H9 (cell line): ENCODE data around the gene KCTD12. TPM values are rescaled to one million over a fixed set of nuclear protein-coding genes. Genes with fewer than 3 reads are reported as not detected.

ENCODE experiments used
- DNase-seq: peaks from one replicate; pipeline ENCODE4 v3.0.0-alpha.2; 2017
- H2AFZ ChIP-seq: one replicate; pipeline ENCODE4 v1.6.1; 2013; ENCODE audit warnings: mild to moderate bottlenecking, low read length, control low read depth, moderate library complexity
- H2AK5ac ChIP-seq: 2 replicates; pipeline ENCODE4 v1.6.1; 2013; ENCODE audit warnings: low read length, control low read depth, mixed read lengths; ENCODE audit not compliant: insufficient read length
- H2BK120ac ChIP-seq: one replicate; pipeline ENCODE4 v1.6.1; 2013; ENCODE audit warnings: low read depth, mild to moderate bottlenecking, low read length, control low read depth, inconsistent platforms; ENCODE audit not compliant: poor library complexity, severe bottlenecking
- H2BK12ac ChIP-seq: 2 replicates; pipeline ENCODE4 v1.6.1; 2013; ENCODE audit warnings: low read length, control low read depth, mixed read lengths, low read depth; ENCODE audit not compliant: insufficient read length
- H2BK15ac ChIP-seq: 2 replicates; pipeline ENCODE4 v1.6.1; 2013; ENCODE audit warnings: low read depth, low read length, control low read depth
- H2BK20ac ChIP-seq: one replicate; pipeline ENCODE4 v1.6.1; 2013; ENCODE audit warnings: low read depth, mild to moderate bottlenecking, low read length, control low read depth, inconsistent platforms; ENCODE audit not compliant: poor library complexity, severe bottlenecking
- H2BK5ac ChIP-seq: 2 replicates; pipeline ENCODE4 v1.6.1; 2013; ENCODE audit warnings: low read length, control low read depth, mixed read lengths; ENCODE audit not compliant: insufficient read length
- H3K14ac ChIP-seq: 2 replicates; pipeline ENCODE4 v1.6.1; 2013; ENCODE audit warnings: low read length, control low read depth; ENCODE audit not compliant: insufficient read depth
- H3K18ac ChIP-seq: 2 replicates; pipeline ENCODE4 v1.6.1; 2013; ENCODE audit warnings: low read depth, mild to moderate bottlenecking, mixed read lengths, low read length, control low read depth; ENCODE audit not compliant: insufficient read length
- H3K23ac ChIP-seq: 2 replicates; pipeline ENCODE4 v1.6.1; 2013; ENCODE audit warnings: low read length, control low read depth, mixed read lengths, low read depth; ENCODE audit not compliant: insufficient read length
- H3K23me2 ChIP-seq: 2 replicates; pipeline ENCODE4 v1.6.1; 2013; ENCODE audit warnings: low read depth, mild to moderate bottlenecking, mixed read lengths, low read length, control low read depth; ENCODE audit not compliant: insufficient read length, poor library complexity, severe bottlenecking
- H3K27ac ChIP-seq: 2 replicates; pipeline ENCODE4 v1.5.1; 2013; ENCODE audit warnings: low read length, control low read depth, mixed read lengths, low read depth; ENCODE audit not compliant: insufficient read length
- H3K27me3 ChIP-seq: 2 replicates; pipeline ENCODE4 v1.6.1; 2013; ENCODE audit warnings: low read length, control low read depth, inconsistent platforms; ENCODE audit not compliant: insufficient read depth
- H3K4ac ChIP-seq: 2 replicates; pipeline ENCODE4 v1.6.1; 2013; ENCODE audit warnings: low read depth, mild to moderate bottlenecking, control low read depth, inconsistent platforms, low read length, moderate library complexity
- H3K4me1 ChIP-seq: 2 replicates; pipeline ENCODE4 v1.6.1; 2013; ENCODE audit warnings: low read length, control low read depth, inconsistent platforms; ENCODE audit not compliant: insufficient read depth
- H3K4me2 ChIP-seq: 2 replicates; pipeline ENCODE4 v1.6.1; 2013; ENCODE audit warnings: low read length, control low read depth, mixed read lengths; ENCODE audit not compliant: insufficient read length, insufficient read depth
- H3K56ac ChIP-seq: 2 replicates; pipeline ENCODE4 v1.6.1; 2013; ENCODE audit warnings: low read depth, mild to moderate bottlenecking, mixed read lengths, low read length, control low read depth; ENCODE audit not compliant: insufficient read length
- H3K79me1 ChIP-seq: 2 replicates; pipeline ENCODE4 v1.6.1; 2013; ENCODE audit warnings: low read depth, mild to moderate bottlenecking, moderate library complexity, low read length, control low read depth, inconsistent platforms; ENCODE audit not compliant: insufficient read depth, poor library complexity, severe bottlenecking
- H3K79me2 ChIP-seq: 2 replicates; pipeline ENCODE4 v1.6.1; 2013; ENCODE audit warnings: low read length, control low read depth, inconsistent platforms; ENCODE audit not compliant: insufficient read depth
- H3K9ac ChIP-seq: 2 replicates; pipeline ENCODE4 v1.6.1; 2013; ENCODE audit warnings: low read length, control low read depth, mixed read lengths; ENCODE audit not compliant: insufficient read length; ENCODE audit errors: extremely low read depth
- H3K9me3 ChIP-seq: one replicate; pipeline ENCODE4 v1.6.1; 2013; ENCODE audit warnings: low read depth, low read length, inconsistent platforms; ENCODE audit not compliant: control insufficient read depth
- H3T11ph ChIP-seq: one replicate; pipeline ENCODE4 v1.6.1; 2013; ENCODE audit warnings: mild to moderate bottlenecking, low read length, control low read depth, inconsistent platforms
- H4K20me1 ChIP-seq: one replicate; pipeline ENCODE4 v1.6.1; 2013; ENCODE audit not compliant: control insufficient read depth, insufficient read length, insufficient read depth
- H4K5ac ChIP-seq: 2 replicates; pipeline ENCODE4 v1.6.1; 2013; ENCODE audit warnings: low read depth, mild to moderate bottlenecking, mixed read lengths, low read length, control low read depth; ENCODE audit not compliant: insufficient read length
- H4K8ac ChIP-seq: replicated peaks from 2 replicates; pipeline ENCODE4 v1.6.1; 2013; ENCODE audit warnings: low read length, control low read depth, mixed read lengths, low read depth; ENCODE audit not compliant: insufficient read length
- H4K91ac ChIP-seq: 2 replicates; pipeline ENCODE4 v1.6.1; 2013; ENCODE audit warnings: low read depth, mild to moderate bottlenecking, moderate library complexity, mixed read lengths, low read length, control low read depth; ENCODE audit not compliant: insufficient read length
- H3K27ac Mint-ChIP-seq, 3 experiments: 2 replicates in 2 of 3; 3 replicates in 1 of 3; pipeline ENCODE4 v1.8.0; 2020 to 2021; ENCODE audit warnings: mixed read lengths in 3 of 3, mild to moderate bottlenecking in 1 of 3, moderate library complexity in 1 of 3
- H3K27me3 Mint-ChIP-seq: 2 replicates; pipeline ENCODE4 v1.8.0; 2021; ENCODE audit warnings: low read depth, mild to moderate bottlenecking, moderate library complexity, mixed read lengths
- H3K36me3 Mint-ChIP-seq, 3 experiments: 2 replicates in 2 of 3; 3 replicates in 1 of 3; pipeline ENCODE4 v1.8.0; 2020 to 2021; ENCODE audit warnings: low read depth in 3 of 3, mixed read lengths in 3 of 3; ENCODE audit not compliant: insufficient read depth in 1 of 3
- H3K4me1 Mint-ChIP-seq, 2 experiments: 2 replicates each; pipeline ENCODE4 v1.8.0; 2020; ENCODE audit warnings: mixed read lengths in 2 of 2
- H3K4me3 Mint-ChIP-seq, 2 experiments: 2 replicates in 1 of 2; 3 replicates in 1 of 2; pipeline ENCODE4 v1.8.0; 2020 to 2021; ENCODE audit warnings: mild to moderate bottlenecking in 2 of 2, mixed read lengths in 2 of 2, moderate library complexity in 1 of 2
- H3K9me3 Mint-ChIP-seq, 2 experiments: 2 replicates in 1 of 2; 3 replicates in 1 of 2; pipeline ENCODE4 v1.8.0; 2020; ENCODE audit warnings: mild to moderate bottlenecking in 2 of 2, mixed read lengths in 2 of 2, moderate library complexity in 1 of 2
- CTCF ChIP-seq: fragments of 200-600 bp; sonication (generic); conservative IDR thresholded peaks from 3 replicates; pipeline ENCODE4 v1.8.0; 2021; ENCODE audit warnings: antibody characterized with exemption, mild to moderate bottlenecking
- WGBS: extraction: QIAGEN DNeasy Blood & Tissue Kit; methylation state at CpG from one replicate; pipeline ENCODE4 v1.1.7; 2013; ENCODE audit warnings: missing lambda C conversion rate, low lambda C conversion rate, mixed read lengths; ENCODE audit not compliant: insufficient read length; ENCODE audit errors: extremely low coverage; 5-methylcytosine and 5-hydroxymethylcytosine counted together
- total RNA-seq: library from RNA; stranded (reverse); gene quantifications from 2 replicates; pipeline ENCODE4 v1.2.1, GENCODE V29; 2021

KCTD12 gene
- total RNA-seq, 1 experiment from 2014 or later: 3.4 TPM

- H3K79me2 ChIP-seq: no peaks in the 10 kb centered on the region
- H3K4me1 ChIP-seq: no peaks in the 10 kb centered on the region
- H4K20me1 ChIP-seq: no peaks in the 10 kb centered on the region
- Mint-ChIP-seq H3K4me3 (no peak overlapping the region), H3K4me1 (peaks cover 16 to 19% of the 10 kb centered on the region in 2 experiments), H3K27me3 (peaks cover 29% of the 10 kb centered on the region), H3K27ac (no peak overlapping the region), H3K36me3 (peaks cover 0 to 2% (median 0%) of the 10 kb centered on the region in 3 experiments; a peak in 2 of 7 replicates), H3K9me3 (peaks cover 0 to 3% of the 10 kb centered on the region in 2 experiments; a peak in 1 of 5 replicates)
- no peak overlapping the region for H2BK120ac ChIP-seq
- H4K5ac ChIP-seq: no peak overlapping the region
- TF ChIP-seq CTCF: no peak
- no peak overlapping the region for H3K4ac ChIP-seq
- H2BK5ac ChIP-seq: no peak overlapping the region
- H3K14ac ChIP-seq: no peak overlapping the region
- no peak overlapping the region for H2AFZ ChIP-seq
- WGBS: no CpG with 5 or more reads among the region's 4 CpGs
- H2BK20ac ChIP-seq: no peak overlapping the region
- no peak overlapping the region for H2BK15ac ChIP-seq
- no peak overlapping the region for H3K56ac ChIP-seq
- H3K27ac ChIP-seq: no peak overlapping the region
- no peak overlapping the region for H3K18ac ChIP-seq
- H3K27me3 ChIP-seq: peaks cover 17% of the 10 kb centered on the region; the same call in 1 of the 2 replicates
- H3T11ph ChIP-seq: no peak overlapping the region
- no peak overlapping the region for H4K91ac ChIP-seq
- peaks cover 21% of the 10 kb centered on the region for H3K23me2 ChIP-seq
- H2AK5ac ChIP-seq: no peak overlapping the region
- H2BK12ac ChIP-seq: no peak overlapping the region
- no peak for DNase-seq
- H4K8ac ChIP-seq: no peak overlapping the region
- no peaks in the 10 kb centered on the region for H3K9me3 ChIP-seq
- no peak overlapping the region for H3K9ac ChIP-seq
- no peaks in the 10 kb centered on the region for H3K79me1 ChIP-seq
- H3K4me2 ChIP-seq: no peak overlapping the region
- H3K23ac ChIP-seq: no peak overlapping the region
Measured at GRCh38 chr13:76882431-76882830, 3.8 kb downstream of the KCTD12 start.
